Lower leg skin (tissue), 4 donors: Measurements from ENCODE around the gene PASK. TPM values are rescaled to one million over a fixed set of nuclear protein-coding genes. Genes with fewer than 3 reads are reported as not detected.
A peak's percentile ranks its signal among the peaks of the same experiment; 100 is the strongest.
"Not testable (repeated sequence)": the region's sequence is repeated elsewhere in the genome, so short reads cannot be mapped to it uniquely, and the experiment has no call there.

Source experiments
- DNase-seq, 2 donors: peaks; one replicate each; pipeline ENCODE4 v3.0.0-alpha.2; 2019; ENCODE audit warnings: low spot score in 2 of 2
- H3K4me3 ChIP-seq: fragments of 200-600 bp; sonication (generic); 2 replicates; pipeline ENCODE4 v1.5.1; 2017; ENCODE audit warnings: mild to moderate bottlenecking, low read depth; ENCODE audit not compliant: poor library complexity, severe bottlenecking
- POLR2A ChIP-seq, 2 donors: fragments of 450-650 bp; IDR thresholded peaks; one replicate each; pipeline ENCODE4 v1.6.1; 2016 to 2017; ENCODE audit warnings: antibody characterized with exemption in 2 of 2, mild to moderate bottlenecking in 1 of 2, moderate library complexity in 1 of 2
- WGBS, 2 donors: methylation state at CpG; one replicate each; pipeline ENCODE4 v1.1.5; 2018; 5-methylcytosine and 5-hydroxymethylcytosine counted together
- intact Hi-C: fragments of 100-400 bp; cut with DNase I; formaldehyde crosslinking; loops from one replicate; pipeline ENCODE4 v1.15.0; 2023; ENCODE audit warnings: low total_unique reads
- total RNA-seq, 4 donors: library from RNA; depleted of rRNA; stranded (reverse); fragments of >200 nt; gene quantifications; one replicate each; pipeline ENCODE4 v1.1.0, GENCODE V29; 2016
- TF ChIP-seq, protein P1 (sequence below), 3 donors: fragments of 450-650 bp; IDR thresholded peaks; one replicate each; pipeline ENCODE4 v1.5.1; 2016; ENCODE audit warnings: antibody characterized with exemption in 3 of 3, mild to moderate bottlenecking in 3 of 3, moderate library complexity in 2 of 3

The PASK gene
- total RNA-seq, 4 donors from 2014 or later, result 4.8 to 11.9 (median 6.5) TPM

DNA sequence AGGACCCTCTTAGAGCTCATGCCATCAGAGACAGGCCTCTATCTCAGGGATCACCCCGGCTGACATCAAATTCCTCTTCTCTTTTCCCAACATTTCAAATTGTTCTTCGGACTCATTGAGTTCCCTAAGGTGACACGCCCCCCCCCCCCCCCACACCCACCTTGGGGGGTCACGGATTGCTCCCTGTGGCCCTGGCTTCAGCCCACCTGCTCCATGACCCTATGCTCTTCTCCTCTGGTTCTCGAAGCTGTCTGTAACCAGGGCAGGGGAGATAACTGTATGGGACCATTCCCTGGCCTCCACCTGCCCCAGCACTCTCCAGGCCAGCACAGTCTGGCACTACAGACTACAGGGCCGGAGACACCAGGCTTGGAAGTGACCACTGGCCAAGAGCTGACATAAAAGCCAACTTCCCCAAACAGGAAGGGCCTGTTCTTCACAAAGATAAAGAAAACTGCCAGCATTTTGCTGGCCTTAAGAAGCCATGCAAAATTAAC, 54.3 kb downstream of the PASK start:
- intact Hi-C loops, result no loop called here
- 82 to 86% methylated on average over 6 of the region's 6 CpGs for WGBS, 2 donors
- TF ChIP-seq, protein P1, sequence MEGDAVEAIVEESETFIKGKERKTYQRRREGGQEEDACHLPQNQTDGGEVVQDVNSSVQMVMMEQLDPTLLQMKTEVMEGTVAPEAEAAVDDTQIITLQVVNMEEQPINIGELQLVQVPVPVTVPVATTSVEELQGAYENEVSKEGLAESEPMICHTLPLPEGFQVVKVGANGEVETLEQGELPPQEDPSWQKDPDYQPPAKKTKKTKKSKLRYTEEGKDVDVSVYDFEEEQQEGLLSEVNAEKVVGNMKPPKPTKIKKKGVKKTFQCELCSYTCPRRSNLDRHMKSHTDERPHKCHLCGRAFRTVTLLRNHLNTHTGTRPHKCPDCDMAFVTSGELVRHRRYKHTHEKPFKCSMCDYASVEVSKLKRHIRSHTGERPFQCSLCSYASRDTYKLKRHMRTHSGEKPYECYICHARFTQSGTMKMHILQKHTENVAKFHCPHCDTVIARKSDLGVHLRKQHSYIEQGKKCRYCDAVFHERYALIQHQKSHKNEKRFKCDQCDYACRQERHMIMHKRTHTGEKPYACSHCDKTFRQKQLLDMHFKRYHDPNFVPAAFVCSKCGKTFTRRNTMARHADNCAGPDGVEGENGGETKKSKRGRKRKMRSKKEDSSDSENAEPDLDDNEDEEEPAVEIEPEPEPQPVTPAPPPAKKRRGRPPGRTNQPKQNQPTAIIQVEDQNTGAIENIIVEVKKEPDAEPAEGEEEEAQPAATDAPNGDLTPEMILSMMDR (IDR thresholded peaks at IDR 0.05), result no peak
- TF ChIP-seq POLR2A (IDR thresholded peaks at IDR 0.05), result no peak
- DNase-seq, result peak in 1 of 2 donors; percentile 23
- no peak overlapping the region for H3K4me3 ChIP-seq

DNA sequence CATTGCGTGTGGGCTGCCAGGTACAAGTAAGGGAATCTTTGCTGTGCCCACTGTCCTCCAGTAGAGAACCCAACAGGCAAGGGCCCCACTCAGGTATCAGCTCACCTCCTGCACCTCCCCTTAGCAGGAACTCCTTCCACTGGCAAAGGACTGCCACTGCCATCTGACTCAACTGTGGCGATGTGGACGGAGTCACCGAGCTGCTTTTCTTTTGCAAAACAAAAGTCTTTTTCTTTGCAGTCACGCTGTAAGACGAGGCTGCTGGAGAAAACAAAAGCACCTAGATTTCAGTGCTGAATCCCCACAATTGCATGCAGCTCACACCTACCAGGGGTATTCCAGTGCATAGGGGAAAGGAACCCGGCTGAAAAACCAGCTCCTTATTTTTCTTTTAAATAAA, 55.1 kb downstream of the PASK start:
- WGBS, 2 donors, result 93 to 95% methylated on average over 7 of the region's 7 CpGs
- no peak for TF ChIP-seq POLR2A (IDR thresholded peaks at IDR 0.05)
- TF ChIP-seq, protein P1 (IDR thresholded peaks at IDR 0.05), result no peak
- H3K4me3 ChIP-seq, result no peak overlapping the region
- intact Hi-C loops, result no loop called here
- DNase-seq, result peak in 1 of 2 donors; percentile 75

DNA sequence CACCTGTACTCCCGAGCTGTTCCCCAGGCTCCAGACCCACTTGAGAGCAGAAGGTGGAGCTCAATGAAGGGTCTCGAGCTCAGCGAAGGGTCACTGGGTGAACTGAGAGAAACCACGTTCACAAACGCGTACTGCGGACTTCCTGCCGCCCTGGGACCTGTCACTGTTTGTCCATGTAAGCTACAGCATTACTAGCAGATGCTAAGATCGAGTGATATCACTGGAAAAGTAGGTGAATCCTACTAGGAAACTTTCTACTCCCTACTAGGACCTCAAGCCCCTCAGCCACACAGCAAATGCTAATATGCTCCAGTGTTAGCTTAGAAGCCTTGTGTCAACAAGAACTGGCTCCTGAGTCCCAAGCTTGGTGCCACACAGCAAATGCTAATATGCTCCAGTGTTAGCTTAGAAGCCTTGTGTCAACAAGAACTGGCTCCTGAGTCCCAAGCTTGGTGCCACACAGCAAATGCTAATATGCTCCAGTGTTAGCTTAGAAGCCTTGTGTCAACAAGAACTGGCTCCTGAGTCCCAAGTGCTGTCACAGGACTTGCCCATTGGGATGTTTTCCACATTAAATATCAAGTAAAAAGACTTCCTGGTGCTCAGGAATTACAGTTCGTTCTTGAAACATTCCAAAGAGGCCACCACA, 56.0 kb downstream of the PASK start:
- H3K4me3 ChIP-seq, intact Hi-C loops: not testable (repeated sequence)
- WGBS, 2 donors, result 80 to 82% methylated on average over 10 of the region's 10 CpGs
- peak in 1 of 2 donors; percentile 37 for DNase-seq

DNA sequence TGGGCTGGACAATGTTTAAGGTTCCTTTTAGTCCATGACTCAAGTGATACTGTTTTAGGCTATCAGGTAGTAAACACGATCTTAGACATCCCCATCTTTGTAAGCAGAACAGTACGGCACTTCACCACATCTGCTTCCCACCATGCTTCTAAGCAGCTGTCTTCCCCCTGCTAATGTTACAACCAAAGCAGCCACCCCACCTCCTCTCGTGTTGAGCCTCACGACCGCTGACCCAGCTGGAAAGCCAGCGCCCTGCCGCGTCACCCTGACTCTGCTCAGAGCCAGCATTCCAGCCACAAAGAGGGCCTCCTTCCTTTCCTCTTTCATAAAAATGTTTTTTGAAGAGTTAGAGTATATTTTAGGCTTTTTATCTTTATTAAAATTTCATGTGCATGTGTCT, 56.6 kb downstream of the PASK start:
- WGBS, 2 donors, result 81 to 83% methylated on average over 8 of the region's 8 CpGs
- DNase-seq, result peak in 1 of 2 donors; percentile 23
- H3K4me3 ChIP-seq, result no peak overlapping the region
- intact Hi-C loops, result no loop called here
- TF ChIP-seq, protein P1 (IDR thresholded peaks at IDR 0.05), result no peak
- TF ChIP-seq POLR2A (IDR thresholded peaks at IDR 0.05), result no peak

DNA sequence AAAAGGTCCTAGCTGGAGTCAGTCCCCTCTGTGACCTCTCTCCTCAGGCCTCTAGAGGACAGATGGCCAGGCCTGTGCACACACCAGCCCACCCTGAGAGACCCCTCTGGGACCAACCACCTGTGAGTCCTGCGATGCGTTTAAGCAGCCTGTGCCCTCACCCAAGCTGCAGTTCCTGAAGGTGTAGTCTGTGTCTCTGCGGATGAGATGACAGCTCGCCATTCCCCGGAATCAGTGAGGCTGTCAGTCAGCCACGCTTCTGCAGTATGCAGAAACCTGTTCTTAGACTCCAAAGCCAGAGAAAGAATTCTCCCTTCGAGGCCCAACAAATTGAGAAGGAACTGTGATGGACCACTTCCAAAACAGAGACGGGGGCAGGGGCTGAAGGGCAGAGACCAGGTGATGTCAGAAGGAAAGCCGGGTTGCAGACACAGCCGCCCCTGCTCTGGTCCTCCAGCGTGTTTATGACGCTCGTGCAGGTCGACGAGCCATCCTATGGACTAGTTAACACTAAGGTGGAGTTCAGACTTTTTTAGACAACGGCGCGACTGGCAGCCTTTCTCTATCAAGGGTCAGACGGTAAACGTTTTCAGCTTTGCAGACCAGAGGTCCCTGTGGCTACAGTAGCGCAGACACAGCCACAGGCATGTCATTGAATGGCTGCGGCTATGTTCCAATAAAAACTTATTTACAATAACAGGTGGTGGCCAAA, 57.4 kb downstream of the PASK start:
- intact Hi-C loops, result no loop called here
- H3K4me3 ChIP-seq, result no peak overlapping the region
- WGBS, 2 donors, result 87 to 89% methylated on average over 22 of the region's 22 CpGs
- no peak for DNase-seq
- no peak for TF ChIP-seq POLR2A (IDR thresholded peaks at IDR 0.05)
- TF ChIP-seq, protein P1 (IDR thresholded peaks at IDR 0.05), result no peak

DNA sequence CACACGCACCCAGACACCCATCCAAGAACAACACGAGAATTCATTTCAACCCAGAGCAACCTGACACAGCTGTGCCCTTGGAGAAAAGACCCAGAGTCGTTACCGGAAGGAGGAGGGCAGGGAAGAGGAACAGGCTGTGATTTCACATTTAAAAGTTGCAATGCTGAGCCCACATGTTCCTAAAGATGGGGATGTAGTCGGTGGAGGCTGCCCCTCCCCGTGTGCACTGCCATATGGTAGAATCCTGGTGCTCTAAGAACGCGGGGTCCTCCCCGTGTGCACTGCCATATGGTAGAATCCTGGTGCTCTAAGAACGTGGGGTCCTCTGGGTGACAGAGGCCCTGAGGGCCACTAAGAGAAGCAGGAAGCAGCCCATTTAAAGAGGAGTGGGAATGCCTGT, 58.1 kb downstream of the PASK start:
- no peak for TF ChIP-seq POLR2A (IDR thresholded peaks at IDR 0.05)
- TF ChIP-seq, protein P1 (IDR thresholded peaks at IDR 0.05), result no peak
- WGBS, 2 donors, result 56 to 79% methylated on average over 10 of the region's 10 CpGs
- intact Hi-C loops, result no loop called here
- peak in 1 of 2 donors; percentile 40 for DNase-seq
- no peak overlapping the region for H3K4me3 ChIP-seq
